HEK293T (cell line): ENCODE data around the gene PRR3.

Source experiments
- BHLHE40 ChIP-seq: fragments of 450-650 bp; IDR thresholded peaks from 2 replicates; pipeline ENCODE4 v1.6.1; 2016; ENCODE audit warnings: mild to moderate bottlenecking, moderate library complexity, borderline replicate concordance
- CTBP1 ChIP-seq: fragments of 450-650 bp; IDR thresholded peaks from 2 replicates; pipeline ENCODE4 v1.6.1; 2016; ENCODE audit warnings: borderline replicate concordance
- FOXA1 ChIP-seq: fragments of 450-650 bp; IDR thresholded peaks from 2 replicates; pipeline ENCODE4 v1.6.1; 2016; ENCODE audit warnings: mild to moderate bottlenecking
- FOXK2 ChIP-seq: fragments of 450-650 bp; IDR thresholded peaks from 2 replicates; pipeline ENCODE4 v1.6.1; 2016; ENCODE audit warnings: mild to moderate bottlenecking
- FOXM1 ChIP-seq: fragments of 450-650 bp; IDR thresholded peaks from 2 replicates; pipeline ENCODE4 v1.6.1; 2017; ENCODE audit warnings: mild to moderate bottlenecking, borderline replicate concordance
- NFRKB ChIP-seq: fragments of 450-650 bp; IDR thresholded peaks from 2 replicates; pipeline ENCODE4 v1.6.1; 2016; ENCODE audit warnings: mild to moderate bottlenecking, moderate library complexity
- SP1 ChIP-seq: fragments of 450-650 bp; IDR thresholded peaks from 2 replicates; pipeline ENCODE4 v1.6.1; 2017
- ZNF384 ChIP-seq: fragments of 450-650 bp; IDR thresholded peaks from 2 replicates; pipeline ENCODE4 v1.6.1; 2016

DNA sequence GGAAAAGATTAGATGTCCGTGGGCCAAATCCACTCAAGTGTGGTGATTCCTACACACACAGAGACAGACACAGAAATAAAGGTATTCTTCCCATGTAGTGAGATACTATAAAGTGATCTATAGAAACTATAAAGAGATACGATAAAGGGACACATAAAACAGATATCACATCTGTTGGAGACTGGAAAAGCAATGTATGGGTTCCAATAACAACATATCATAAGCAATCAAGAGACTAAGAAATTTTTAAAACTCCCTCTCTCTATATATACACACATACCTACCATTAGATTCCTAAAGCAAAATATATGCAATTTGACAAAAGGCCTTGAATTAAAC lies 54.7 kb downstream of the PRR3 start:
- TF ChIP-seq FOXA1 (no peak), ZNF384 (no peak), CTBP1 (no peak), BHLHE40 (no peak), NFRKB (no peak), FOXM1 (no peak), FOXK2 (no peak), SP1 (no peak)
